Fibroblast of mammary gland (primary cell): ENCODE data around the gene CSK.

ENCODE experiments used
- DNase-seq: peaks from one replicate; pipeline ENCODE4 v3.0.0-alpha.2; 2010; ENCODE audit warnings: low read depth
- H3K4me3 ChIP-seq: 2 replicates; pipeline ENCODE4 v1.5.1; 2011; ENCODE audit warnings: low read depth, mild to moderate bottlenecking, low read length, moderate library complexity; ENCODE audit not compliant: control insufficient read depth
- CTCF ChIP-seq: conservative IDR thresholded peaks from 2 replicates; pipeline ENCODE4 v1.5.1; 2011; ENCODE audit warnings: low read depth, low read length, inconsistent platforms; ENCODE audit not compliant: control insufficient read depth, insufficient read depth

Gene CSK

GRCh38 chr15:74802862-74803447, 21.1 kb downstream of the CSK start:
- DNase-seq, result no peak
- no peak overlapping the region for H3K4me3 ChIP-seq
- TF ChIP-seq CTCF, result no peak

GRCh38 chr15:74804935-74805334, 23.1 kb downstream of the CSK start:
- no peak for TF ChIP-seq CTCF
- no peak overlapping the region for H3K4me3 ChIP-seq
- no peak for DNase-seq

GRCh38 chr15:74807282-74807681, 25.4 kb downstream of the CSK start:
- TF ChIP-seq CTCF, result no peak
- peak; percentile 25 for DNase-seq
- no peak overlapping the region for H3K4me3 ChIP-seq

GRCh38 chr15:74808078-74808839, 26.4 kb downstream of the CSK start:
- H3K4me3 ChIP-seq, result no peak overlapping the region
- DNase-seq, result no peak
- no peak for TF ChIP-seq CTCF

- TF ChIP-seq CTCF, result no peak
- no peak overlapping the region for H3K4me3 ChIP-seq
- DNase-seq, result no peak
These were observed 27.0 kb downstream of the CSK start for GRCh38 chr15:74808840-74809229.

GRCh38 chr15:74809242-74809641, 27.4 kb downstream of the CSK start:
- no peak for DNase-seq
- TF ChIP-seq CTCF, result no peak
- H3K4me3 ChIP-seq, result no peak overlapping the region

- H3K4me3 ChIP-seq, result no peak overlapping the region
- TF ChIP-seq CTCF, result no peak
- no peak for DNase-seq
These were observed 28.1 kb downstream of the CSK start for GRCh38 chr15:74809956-74810355.
